ENCODE measurements around the gene COG5.

The COG5 gene

GRCh38 chr7:107201795-107202450 lies 361.8 kb downstream of the COG5 start:
- H3K27me3 ChIP-seq (ENCODE audit: low read depth, low read length), result no peaks in the 10 kb centered on the region
- peaks cover 0 to 6% of the 10 kb centered on the region in 2 donors for H3K4me1 ChIP-seq (ENCODE audit: control insufficient read depth in 1 of 2, insufficient read depth in 2 of 2, low read length in 2 of 2)
- no peak overlapping the region for H3K4me3 ChIP-seq (ENCODE audit: low read depth in 1 of 2, low read length in 2 of 2)
- H3K36me3 ChIP-seq (ENCODE audit: control insufficient read depth in 1 of 2, insufficient read depth in 2 of 2, low read length in 2 of 2), result peaks cover 65 to 69% of the 10 kb centered on the region in 2 donors
- H3K27ac ChIP-seq (ENCODE audit: low read length), result no peak overlapping the region
- H3K9me3 ChIP-seq (ENCODE audit: control insufficient read depth in 1 of 2, low read length in 2 of 2), result no peaks in the 10 kb centered on the region

GRCh38 chr7:107196834-107197610 lies 366.7 kb downstream of the COG5 start:
- Histone ChIP-seq H3K36me3 (ENCODE audit: control insufficient read depth in 1 of 2, insufficient read depth in 2 of 2, low read length in 2 of 2) (peaks cover 53 to 67% of the 10 kb centered on the region in 2 donors), H3K4me1 (ENCODE audit: control insufficient read depth in 1 of 2, insufficient read depth in 2 of 2, low read length in 2 of 2) (peaks cover 0 to 6% of the 10 kb centered on the region in 2 donors), H3K27ac (ENCODE audit: low read length) (no peak overlapping the region), H3K27me3 (ENCODE audit: low read depth, low read length) (no peaks in the 10 kb centered on the region), H3K4me3 (ENCODE audit: low read depth in 1 of 2, low read length in 2 of 2) (no peak overlapping the region), H3K9me3 (ENCODE audit: control insufficient read depth in 1 of 2, low read length in 2 of 2) (no peaks in the 10 kb centered on the region)

- Histone ChIP-seq H3K36me3 (ENCODE audit: control insufficient read depth in 1 of 2, insufficient read depth in 2 of 2, low read length in 2 of 2) (peaks cover 54 to 74% of the 10 kb centered on the region in 2 donors), H3K4me3 (ENCODE audit: low read depth in 1 of 2, low read length in 2 of 2) (no peak overlapping the region), H3K27ac (ENCODE audit: low read length) (no peak overlapping the region), H3K27me3 (ENCODE audit: low read depth, low read length) (no peaks in the 10 kb centered on the region), H3K9me3 (ENCODE audit: control insufficient read depth in 1 of 2, low read length in 2 of 2) (no peaks in the 10 kb centered on the region), H3K4me1 (ENCODE audit: control insufficient read depth in 1 of 2, insufficient read depth in 2 of 2, low read length in 2 of 2) (no peaks in the 10 kb centered on the region)
Observed at GRCh38 chr7:107194052-107194451, 369.7 kb downstream of the COG5 start.

GRCh38 chr7:107190090-107190489 lies 373.6 kb downstream of the COG5 start:
- Histone ChIP-seq H3K4me1 (ENCODE audit: control insufficient read depth in 1 of 2, insufficient read depth in 2 of 2, low read length in 2 of 2) (peaks cover 0 to 3% of the 10 kb centered on the region in 2 donors), H3K36me3 (ENCODE audit: control insufficient read depth in 1 of 2, insufficient read depth in 2 of 2, low read length in 2 of 2) (peaks cover 61 to 73% of the 10 kb centered on the region in 2 donors), H3K4me3 (ENCODE audit: low read depth in 1 of 2, low read length in 2 of 2) (no peak overlapping the region), H3K27me3 (ENCODE audit: low read depth, low read length) (no peaks in the 10 kb centered on the region), H3K9me3 (ENCODE audit: control insufficient read depth in 1 of 2, low read length in 2 of 2) (no peaks in the 10 kb centered on the region), H3K27ac (ENCODE audit: low read length) (no peak overlapping the region)

GRCh38 chr7:107187774-107188173 lies 375.9 kb downstream of the COG5 start:
- no peaks in the 10 kb centered on the region for H3K9me3 ChIP-seq (ENCODE audit: control insufficient read depth in 1 of 2, low read length in 2 of 2)
- H3K27me3 ChIP-seq (ENCODE audit: low read depth, low read length), result no peaks in the 10 kb centered on the region
- H3K36me3 ChIP-seq (ENCODE audit: control insufficient read depth in 1 of 2, insufficient read depth in 2 of 2, low read length in 2 of 2), result peaks cover 73 to 75% of the 10 kb centered on the region in 2 donors
- no peak overlapping the region for H3K4me3 ChIP-seq (ENCODE audit: low read depth in 1 of 2, low read length in 2 of 2)
- H3K4me1 ChIP-seq (ENCODE audit: control insufficient read depth in 1 of 2, insufficient read depth in 2 of 2, low read length in 2 of 2), result peaks cover 0 to 3% of the 10 kb centered on the region in 2 donors
- H3K27ac ChIP-seq (ENCODE audit: low read length), result no peak overlapping the region

- Histone ChIP-seq H3K36me3 (ENCODE audit: control insufficient read depth in 1 of 2, insufficient read depth in 2 of 2, low read length in 2 of 2) (peaks cover 65 to 71% of the 10 kb centered on the region in 2 donors), H3K27ac (ENCODE audit: low read length) (no peak overlapping the region)
Observed at GRCh38 chr7:107186240-107186639, 377.5 kb downstream of the COG5 start.

GRCh38 chr7:107185716-107186115 lies 378.0 kb downstream of the COG5 start:
- Histone ChIP-seq H3K27ac (ENCODE audit: low read length) (no peak overlapping the region), H3K4me1 (ENCODE audit: control insufficient read depth in 1 of 2, insufficient read depth in 2 of 2, low read length in 2 of 2) (peaks cover 2 to 7% of the 10 kb centered on the region in 2 donors), H3K36me3 (ENCODE audit: control insufficient read depth in 1 of 2, insufficient read depth in 2 of 2, low read length in 2 of 2) (peaks cover 60 to 66% of the 10 kb centered on the region in 2 donors), H3K9me3 (ENCODE audit: control insufficient read depth in 1 of 2, low read length in 2 of 2) (no peaks in the 10 kb centered on the region), H3K4me3 (ENCODE audit: low read depth in 1 of 2, low read length in 2 of 2) (no peak overlapping the region), H3K27me3 (ENCODE audit: low read depth, low read length) (no peaks in the 10 kb centered on the region)

More at GRCh38 chr7:107186240-107186639, 377.5 kb downstream of the COG5 start:
- no peaks in the 10 kb centered on the region for H3K27me3 ChIP-seq (ENCODE audit: low read depth, low read length)
- no peaks in the 10 kb centered on the region for H3K9me3 ChIP-seq (ENCODE audit: control insufficient read depth in 1 of 2, low read length in 2 of 2)
- no peak overlapping the region for H3K4me3 ChIP-seq (ENCODE audit: low read depth in 1 of 2, low read length in 2 of 2)
- H3K4me1 ChIP-seq (ENCODE audit: control insufficient read depth in 1 of 2, insufficient read depth in 2 of 2, low read length in 2 of 2), result peaks cover 0 to 3% of the 10 kb centered on the region in 2 donors

GRCh38 chr7:107181172-107181571 lies 382.5 kb downstream of the COG5 start:
- Histone ChIP-seq H3K9me3 (ENCODE audit: control insufficient read depth in 1 of 2, low read length in 2 of 2) (no peaks in the 10 kb centered on the region), H3K4me1 (ENCODE audit: control insufficient read depth in 1 of 2, insufficient read depth in 2 of 2, low read length in 2 of 2) (peaks cover 8 to 32% of the 10 kb centered on the region in 2 donors), H3K4me3 (ENCODE audit: low read depth in 1 of 2, low read length in 2 of 2) (no peak overlapping the region), H3K27me3 (ENCODE audit: low read depth, low read length) (no peaks in the 10 kb centered on the region), H3K27ac (ENCODE audit: low read length) (no peak overlapping the region), H3K36me3 (ENCODE audit: control insufficient read depth in 1 of 2, insufficient read depth in 2 of 2, low read length in 2 of 2) (peaks cover 22 to 31% of the 10 kb centered on the region in 2 donors)

GRCh38 chr7:107180378-107180777 lies 383.3 kb downstream of the COG5 start:
- H3K9me3 ChIP-seq (ENCODE audit: control insufficient read depth in 1 of 2, low read length in 2 of 2), result no peaks in the 10 kb centered on the region
- H3K4me1 ChIP-seq (ENCODE audit: control insufficient read depth in 1 of 2, insufficient read depth in 2 of 2, low read length in 2 of 2), result peaks cover 8 to 32% of the 10 kb centered on the region in 2 donors
- no peak overlapping the region for H3K4me3 ChIP-seq (ENCODE audit: low read depth in 1 of 2, low read length in 2 of 2)
- no peaks in the 10 kb centered on the region for H3K27me3 ChIP-seq (ENCODE audit: low read depth, low read length)
- H3K27ac ChIP-seq (ENCODE audit: low read length), result peak overlapping the region; percentile 4
- peaks cover 18 to 26% of the 10 kb centered on the region in 2 donors for H3K36me3 ChIP-seq (ENCODE audit: control insufficient read depth in 1 of 2, insufficient read depth in 2 of 2, low read length in 2 of 2)

GRCh38 chr7:107179326-107180164 lies 384.2 kb downstream of the COG5 start:
- peaks cover 11 to 18% of the 10 kb centered on the region in 2 donors for H3K36me3 ChIP-seq (ENCODE audit: control insufficient read depth in 1 of 2, insufficient read depth in 2 of 2, low read length in 2 of 2)
- H3K27me3 ChIP-seq (ENCODE audit: low read depth, low read length), result no peaks in the 10 kb centered on the region
- H3K4me1 ChIP-seq (ENCODE audit: control insufficient read depth in 1 of 2, insufficient read depth in 2 of 2, low read length in 2 of 2), result peaks cover 10 to 40% of the 10 kb centered on the region in 2 donors
- no peaks in the 10 kb centered on the region for H3K9me3 ChIP-seq (ENCODE audit: control insufficient read depth in 1 of 2, low read length in 2 of 2)
- no peak overlapping the region for H3K4me3 ChIP-seq (ENCODE audit: low read depth in 1 of 2, low read length in 2 of 2)
- H3K27ac ChIP-seq (ENCODE audit: low read length), result peak overlapping the region; percentile 4
